DLD1 (cell line): ENCODE data around the gene LCN6.

ENCODE experiments used
- in situ Hi-C: cut with HindIII; loops from 2 replicates; pipeline ENCODE4 v1.10.0; 2017; ENCODE audit warnings: low sequenced_read_pairs

The LCN6 gene

DNA sequence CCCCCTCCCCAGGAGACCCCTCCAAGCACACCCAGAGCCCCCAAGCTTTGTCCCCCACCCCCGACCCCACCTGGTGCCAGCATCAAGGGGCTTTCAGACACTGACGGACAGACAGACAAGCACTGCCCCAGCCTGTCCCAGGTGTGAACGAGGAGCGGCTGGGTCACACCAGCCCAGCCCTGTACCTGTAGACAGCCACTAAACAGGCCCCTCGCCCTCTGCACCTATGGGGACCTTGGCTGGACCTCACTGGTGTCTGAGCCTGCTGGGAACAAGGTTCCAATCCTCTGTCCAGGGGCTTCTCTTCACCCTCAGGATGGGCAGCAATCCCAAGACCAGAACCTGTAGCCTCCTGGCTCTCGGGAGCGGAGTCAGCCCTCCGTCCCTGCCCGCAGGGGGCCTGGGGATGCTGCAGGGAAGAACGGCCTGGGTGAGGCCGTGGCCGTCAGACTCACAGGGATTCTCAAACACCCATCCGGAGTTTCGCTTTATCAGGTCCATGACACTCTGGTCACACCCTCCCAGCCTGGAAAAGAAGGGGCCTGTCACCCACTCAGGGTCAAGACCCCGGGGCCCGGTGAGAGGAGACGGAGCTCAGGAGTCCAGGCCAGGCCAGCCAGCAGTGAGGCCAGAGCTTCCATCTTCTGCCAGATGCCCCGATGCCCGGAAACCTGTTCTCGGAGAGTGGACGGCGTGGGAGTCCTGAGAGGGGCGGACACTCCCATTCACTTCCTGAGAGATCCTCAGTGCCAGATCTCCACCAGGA, 2.8 kb downstream of the LCN6 start:
- in situ Hi-C loops: no loop called here

DNA sequence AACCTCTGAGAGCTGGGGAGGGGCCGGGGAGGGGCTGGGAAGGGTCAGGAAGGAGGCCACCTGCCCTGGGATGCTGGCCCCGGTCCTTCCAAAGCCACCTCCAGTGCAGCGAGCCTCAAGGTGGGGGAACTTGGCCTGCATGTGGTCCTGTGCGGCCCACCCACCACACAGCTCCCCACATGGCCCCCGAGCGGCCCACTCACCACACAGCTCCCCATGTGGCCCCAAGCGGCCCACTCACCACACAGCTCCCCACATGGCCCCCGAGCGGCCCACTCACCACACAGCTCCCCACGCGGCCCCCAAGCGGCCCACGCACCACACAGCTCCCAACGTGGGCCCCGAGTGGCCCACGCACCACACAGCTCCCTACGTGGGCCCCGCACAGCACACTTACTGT, 3.6 kb downstream of the LCN6 start:
- in situ Hi-C loops: no loop called here

DNA sequence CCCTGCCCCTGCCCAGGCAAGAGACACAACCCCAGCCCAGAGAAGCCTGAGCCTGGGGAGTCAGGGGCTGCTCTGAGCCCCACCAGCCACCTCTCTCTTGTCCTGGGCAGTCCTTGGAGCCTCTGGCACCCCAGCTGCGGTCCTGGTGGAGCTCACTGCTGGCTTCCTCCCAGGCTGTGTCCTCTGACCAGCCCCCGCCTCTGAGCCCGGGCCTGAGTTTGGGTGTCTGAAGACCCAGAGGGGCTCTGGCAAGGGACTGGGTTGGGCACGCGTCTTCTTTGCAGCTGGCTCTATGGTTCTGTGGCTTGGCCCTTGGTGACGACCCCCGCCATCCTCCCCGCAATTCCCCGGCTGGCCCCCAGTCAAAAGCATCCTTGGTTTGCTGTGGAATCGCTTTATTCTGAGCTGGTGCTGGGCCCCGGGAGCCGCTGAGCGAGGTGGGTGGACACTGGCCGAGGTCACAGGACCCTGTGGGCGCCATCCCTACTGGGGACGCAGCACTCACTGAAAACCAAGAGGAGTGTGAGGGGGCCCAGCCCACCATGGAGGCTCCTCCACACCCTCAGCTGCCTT, 4.6 kb downstream of the LCN6 start:
- in situ Hi-C loops: no loop called here

DNA sequence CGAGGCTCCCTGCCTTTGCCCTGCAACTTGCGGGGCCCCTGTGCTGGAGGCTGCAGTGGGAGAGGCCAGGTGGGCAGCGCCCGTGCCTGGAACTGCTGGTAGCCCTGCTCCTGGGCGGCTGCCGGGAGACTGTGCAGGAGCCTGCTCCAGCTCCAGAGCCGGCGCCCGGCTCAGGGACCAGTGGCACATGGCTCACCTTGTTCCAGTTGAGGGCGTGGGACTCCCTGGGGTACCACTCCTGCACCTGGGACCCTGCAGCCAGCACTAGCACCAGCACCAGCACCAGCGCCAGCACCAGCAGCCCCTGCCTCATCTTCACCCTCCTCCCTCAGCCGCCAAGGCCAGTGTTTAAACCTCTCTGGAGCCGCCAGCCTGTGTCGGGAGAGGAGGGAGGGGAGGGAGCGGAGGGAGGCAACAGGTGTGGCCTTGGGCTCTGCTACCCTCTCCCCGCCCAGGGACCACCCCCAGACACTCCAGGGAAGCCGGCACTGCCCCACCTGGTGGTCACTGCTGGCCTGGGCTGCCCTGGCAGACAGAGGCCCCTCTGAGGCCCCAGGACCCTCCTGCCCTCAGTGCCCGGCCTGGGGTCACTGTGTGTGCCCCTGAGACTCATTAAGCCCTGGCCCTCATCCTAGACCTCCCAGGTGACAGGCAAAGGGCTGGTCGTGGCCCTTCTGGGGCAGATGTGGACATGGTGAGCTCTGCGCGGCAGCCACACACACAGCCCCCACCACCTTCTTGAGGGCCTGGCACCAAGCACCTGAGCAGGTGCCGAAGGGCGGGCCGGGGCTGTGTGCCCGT, 5.5 kb downstream of the LCN6 start, which contains the start of gene LCN10:
TSS of gene LCN10 (minus strand) at position 350 of the 801 bp plus-strand sequence. CDS start at position 313, 37 bp downstream.
- in situ Hi-C loops: no loop called here

DNA sequence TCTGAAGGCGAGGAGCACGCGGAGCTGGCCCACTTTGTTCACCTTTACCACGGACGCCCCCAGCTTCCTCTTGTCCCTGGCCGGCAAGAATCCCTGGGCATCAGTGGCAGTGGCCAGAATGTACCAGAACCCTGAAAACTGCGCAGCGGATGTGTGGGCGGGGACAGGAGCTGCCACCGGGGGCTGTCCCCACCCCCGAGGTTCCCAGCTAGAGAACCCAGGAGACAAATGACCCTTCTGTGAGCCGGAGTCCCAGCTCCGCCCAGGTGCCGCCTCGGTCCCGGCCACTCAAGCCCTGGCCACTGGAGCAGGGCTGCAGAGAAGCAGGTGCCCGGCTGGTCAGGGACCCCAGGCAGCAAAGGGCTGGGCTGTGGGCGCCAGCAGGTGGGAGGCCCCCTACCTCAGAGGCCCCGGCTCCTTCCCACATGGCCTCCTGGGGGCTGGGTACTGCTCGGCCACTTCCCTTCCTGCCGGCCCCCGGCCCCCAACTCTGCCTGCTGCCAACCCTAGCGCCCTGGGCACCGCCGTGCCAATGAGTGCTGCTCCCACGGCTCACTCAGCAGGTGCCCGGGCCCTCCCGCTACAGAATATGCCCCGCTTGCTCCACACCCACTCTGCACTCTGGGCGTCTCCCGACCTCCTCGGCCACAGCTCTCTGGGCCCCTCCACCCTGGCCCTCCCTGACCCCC, 6.3 kb downstream of the LCN6 start:
- in situ Hi-C loops: no loop called here

DNA sequence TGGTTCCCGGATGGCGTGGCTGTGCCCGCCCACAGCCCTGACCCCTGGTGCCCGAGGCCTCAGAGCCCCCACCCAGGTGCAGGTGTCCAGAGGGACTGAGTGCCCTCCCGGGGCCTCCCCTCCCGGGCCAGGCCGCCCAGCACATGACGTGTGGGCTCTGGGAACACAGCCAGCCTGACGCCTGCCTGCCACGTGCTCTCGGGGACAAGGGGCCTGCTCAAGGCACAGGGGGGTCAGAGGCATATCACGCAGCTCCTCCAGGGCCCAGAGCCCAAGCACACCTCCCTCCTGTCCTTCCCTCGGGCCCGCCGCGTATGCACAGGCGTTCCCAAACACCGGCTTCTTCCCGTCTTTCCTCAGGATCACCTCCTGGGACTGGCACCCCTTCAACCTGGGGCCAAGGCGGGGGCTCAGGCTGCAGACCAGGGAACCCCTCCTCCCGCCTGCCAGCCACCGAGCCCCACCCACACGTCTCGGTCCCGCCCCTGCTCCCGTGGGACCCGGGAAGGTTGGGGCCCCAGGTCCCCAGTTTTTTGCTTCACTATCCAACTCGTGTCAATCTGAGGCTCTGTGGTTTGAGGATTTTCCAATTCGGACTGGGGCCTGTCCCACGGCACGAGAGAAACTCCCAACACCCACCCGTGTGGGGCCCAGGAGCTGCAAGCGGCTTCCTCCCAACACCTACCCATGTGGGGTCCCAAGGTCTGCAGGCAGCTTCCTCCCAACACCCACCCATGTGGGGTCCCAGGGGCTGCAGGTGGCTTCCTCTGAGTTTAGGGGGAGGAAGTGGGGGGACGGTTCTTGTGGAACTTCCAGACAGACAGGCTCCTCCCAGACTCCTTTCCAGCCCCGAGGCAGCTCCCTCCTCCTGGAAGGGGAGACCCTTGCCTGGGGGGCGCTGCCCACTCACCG, 7.1 kb downstream of the LCN6 start:
- in situ Hi-C loops: no loop called here

DNA sequence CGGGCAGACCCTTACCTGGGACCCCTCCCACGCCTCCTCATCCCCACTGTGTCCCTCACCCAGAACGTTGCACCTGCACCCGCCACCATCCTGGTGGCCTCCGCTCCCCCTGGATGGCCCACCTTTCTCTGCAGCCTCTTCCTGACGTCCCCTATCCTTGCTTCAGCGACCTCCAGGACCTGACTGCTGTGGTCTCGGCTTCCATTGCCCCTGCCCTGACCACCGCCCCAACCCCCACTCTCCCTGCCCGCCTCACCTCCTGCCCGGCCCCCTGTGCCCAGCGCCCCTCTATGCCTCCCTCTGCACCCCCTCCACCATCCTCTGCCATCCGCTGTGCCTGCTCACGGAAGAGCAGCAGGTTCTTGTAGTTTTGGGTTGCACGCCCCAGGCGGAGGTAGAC, 7.8 kb downstream of the LCN6 start:
- in situ Hi-C loops: no loop called here

DNA sequence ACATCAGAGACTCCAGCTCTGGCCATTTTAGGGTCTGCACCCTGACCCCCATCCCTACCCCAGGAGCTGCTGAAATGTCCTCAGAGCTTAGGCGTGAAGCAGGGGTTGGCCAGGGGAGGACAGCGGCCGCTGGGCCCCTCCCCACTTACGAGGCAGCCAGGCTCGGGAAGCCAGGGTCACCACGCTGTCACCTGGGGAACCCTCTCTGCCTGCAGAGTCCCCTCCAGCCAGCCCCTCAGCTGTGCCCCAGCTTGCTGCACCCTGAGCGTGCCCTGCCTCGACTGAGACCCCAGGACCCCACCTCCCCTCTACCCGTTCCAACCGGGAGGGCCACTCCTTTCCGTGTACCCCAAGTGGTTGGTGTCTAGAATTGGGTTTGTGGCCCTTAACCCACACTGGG, 8.3 kb downstream of the LCN6 start:
- in situ Hi-C loops: no loop called here

DNA sequence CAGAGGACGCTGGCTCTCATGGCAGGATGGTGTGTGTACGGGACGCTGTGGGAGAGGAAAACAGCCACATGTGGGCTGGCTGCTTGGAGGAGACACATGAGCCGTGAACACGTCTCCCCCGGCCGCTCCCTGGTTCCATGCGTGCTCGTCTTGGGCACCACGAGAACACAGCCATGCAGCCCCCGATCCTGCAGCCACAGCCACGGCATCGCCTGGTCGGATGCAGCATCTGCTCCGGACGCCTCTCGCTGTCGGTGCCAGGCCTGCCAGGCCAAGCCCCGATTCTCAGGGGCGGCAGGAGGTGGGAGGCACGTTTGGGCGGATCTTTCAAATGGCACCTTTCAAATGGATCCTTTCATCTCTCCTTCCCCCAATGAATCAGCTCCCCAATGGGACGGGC, 8.8 kb downstream of the LCN6 start:
- in situ Hi-C loops: no loop called here

DNA sequence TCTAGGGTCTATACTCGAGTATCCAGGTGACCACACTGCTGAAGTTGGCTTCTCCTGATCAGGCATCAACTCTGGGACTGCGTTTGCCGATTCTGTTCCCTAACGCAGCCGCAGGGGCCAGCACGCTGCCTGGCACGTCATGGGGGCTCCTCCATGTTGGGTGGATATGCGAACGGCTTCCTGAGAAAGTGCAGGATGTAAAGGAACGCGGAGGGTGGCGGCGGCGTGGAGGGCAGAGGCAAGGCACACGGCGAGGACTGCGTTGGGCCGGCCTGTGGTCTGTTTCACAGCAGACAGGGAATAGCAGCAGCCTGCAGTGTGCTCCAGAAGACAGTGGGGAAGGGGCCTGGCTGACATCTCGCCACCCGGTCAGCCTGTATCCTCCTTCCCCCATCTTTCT, 9.4 kb downstream of the LCN6 start:
- in situ Hi-C loops: no loop called here

DNA sequence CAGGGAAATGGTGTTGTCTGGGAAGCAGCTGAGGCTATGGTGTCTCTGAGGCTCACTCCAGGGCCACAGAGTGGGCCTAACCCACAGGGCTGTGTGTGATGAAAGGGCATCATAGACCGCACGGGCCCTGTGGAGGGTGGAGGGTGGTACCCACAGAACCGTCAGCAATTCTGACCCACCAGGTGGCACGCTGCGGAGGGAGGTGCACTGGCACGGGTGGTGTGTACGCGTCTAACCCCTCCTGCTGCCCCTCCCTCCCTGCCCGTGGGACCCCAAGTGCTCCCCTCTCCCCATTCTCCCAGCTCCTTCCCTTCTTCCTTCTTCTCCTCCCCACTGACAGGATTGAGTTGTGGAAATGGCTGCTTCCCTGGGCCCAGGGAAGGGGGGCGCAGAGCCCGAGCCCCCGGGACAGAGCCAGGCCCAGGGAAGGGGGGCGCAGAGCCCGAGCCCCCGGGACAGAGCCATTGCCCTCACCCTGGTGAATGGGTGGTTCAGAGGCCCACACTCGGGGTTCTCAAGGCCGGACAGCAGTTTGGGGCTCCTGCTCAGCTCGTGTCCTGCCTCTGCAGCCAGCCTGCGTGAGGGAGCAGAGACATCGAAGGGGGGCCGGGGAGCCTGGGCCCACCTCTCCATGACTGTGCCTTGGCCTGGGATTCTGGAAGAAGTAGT, 12.4 kb downstream of the LCN6 start:
- in situ Hi-C loops: no loop called here

DNA sequence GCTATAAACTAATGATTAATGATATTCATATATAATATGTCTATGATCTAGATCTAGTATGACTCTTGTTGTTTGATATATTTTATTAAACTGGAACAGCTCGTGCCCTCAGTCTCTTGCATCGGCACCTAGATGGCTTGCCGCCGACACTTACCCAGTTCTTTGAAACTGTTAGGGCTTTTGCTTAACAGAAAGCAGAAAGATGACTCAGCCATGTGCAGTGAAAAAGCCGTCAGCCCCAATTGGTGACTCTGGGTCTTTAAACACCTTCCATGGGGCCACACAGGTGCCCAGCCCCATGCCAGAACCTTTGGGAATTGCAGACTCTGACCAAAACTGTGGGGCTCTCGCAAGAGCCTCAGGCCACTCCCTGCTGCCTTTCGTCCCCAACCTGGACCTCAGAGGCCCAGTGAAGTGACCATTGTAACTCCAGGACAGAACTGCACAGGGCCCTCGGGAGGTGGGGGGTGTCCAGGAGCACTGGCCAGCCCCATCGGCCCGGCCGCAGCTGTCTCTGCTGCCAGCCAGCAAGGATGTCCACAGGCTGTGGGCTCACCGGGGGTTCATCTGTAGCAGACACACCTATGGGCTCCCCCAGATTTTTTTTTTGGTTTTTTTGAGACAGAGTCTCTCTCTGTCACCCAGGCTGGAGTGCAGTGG, 13.4 kb downstream of the LCN6 start:
- in situ Hi-C loops: no loop called here

DNA sequence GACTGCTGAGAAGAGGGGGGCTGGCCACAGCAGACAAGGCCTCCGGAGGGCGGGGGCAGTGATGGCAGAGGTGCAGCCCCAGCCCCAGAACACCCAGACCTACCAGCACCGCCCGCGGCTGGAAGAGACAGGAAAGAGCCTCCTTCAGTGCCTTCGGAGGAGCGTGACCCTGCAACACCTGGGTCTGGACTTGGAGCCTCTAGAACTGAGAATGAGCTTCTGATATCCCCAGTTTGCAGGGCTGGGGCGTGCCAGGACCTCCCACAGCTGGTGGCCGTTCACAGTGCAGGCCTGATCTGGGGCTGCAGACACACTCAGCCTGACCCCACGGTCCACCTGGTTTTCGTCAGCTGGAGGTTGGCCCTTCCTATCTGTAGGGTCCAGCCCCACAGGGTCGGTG, 14.7 kb downstream of the LCN6 start:
- in situ Hi-C loops: no loop called here

DNA sequence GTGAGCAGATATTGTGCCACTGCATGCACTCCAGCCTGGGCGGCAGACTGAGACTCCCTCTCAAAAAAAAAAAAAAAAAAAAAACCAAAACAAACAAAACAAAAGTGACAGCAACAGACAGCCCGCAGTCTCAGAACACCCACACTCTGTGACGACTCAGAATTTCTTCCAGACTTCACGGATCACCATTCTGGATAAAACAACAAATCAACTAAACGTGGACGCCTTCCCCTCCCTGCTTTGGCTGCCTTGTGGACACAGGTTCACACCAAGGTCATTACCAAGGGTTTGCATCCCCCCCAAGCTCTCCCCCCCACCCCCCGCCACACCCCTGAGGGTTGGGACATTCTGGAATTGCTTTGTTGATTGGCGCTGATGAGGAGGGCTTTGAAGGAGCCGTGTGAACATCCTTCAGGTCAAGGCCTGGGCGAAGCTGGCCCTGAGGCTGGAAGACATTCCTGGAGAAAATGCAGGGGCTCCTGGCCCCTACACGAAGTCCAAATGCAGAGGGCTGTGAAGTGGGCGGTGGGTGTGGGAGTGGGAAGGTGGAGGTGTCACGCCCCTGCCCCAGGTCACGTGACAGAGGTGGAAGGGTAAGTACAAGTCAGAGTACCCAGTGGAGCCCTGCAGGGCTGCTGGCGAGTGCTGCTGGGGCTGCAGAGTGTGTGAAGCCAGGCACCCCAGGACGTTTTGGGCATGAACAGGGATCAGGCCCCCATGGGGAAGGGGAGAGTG, 15.7 kb downstream of the LCN6 start:
- in situ Hi-C loops: no loop called here

DNA sequence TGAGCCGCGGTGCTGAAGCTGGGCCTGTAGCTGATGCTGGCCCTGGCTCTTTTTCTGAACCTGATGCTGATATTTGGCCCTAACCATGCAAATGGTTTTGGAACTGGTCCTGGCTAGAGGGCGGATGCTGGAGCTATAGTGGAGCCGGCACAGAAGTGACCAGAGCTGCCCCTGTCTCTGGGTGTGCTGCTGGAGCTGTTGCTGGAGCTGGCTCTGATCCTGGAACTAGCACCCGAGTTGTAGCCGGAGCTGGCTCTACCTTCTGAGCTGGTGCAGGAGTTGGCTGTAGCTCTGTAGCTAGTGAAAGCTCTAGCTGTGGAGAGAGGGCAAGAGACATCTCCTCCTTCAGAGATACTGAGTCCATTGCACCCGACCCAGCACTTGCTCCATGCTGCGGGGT, 18.4 kb downstream of the LCN6 start:
- in situ Hi-C loops: no loop called here

DNA sequence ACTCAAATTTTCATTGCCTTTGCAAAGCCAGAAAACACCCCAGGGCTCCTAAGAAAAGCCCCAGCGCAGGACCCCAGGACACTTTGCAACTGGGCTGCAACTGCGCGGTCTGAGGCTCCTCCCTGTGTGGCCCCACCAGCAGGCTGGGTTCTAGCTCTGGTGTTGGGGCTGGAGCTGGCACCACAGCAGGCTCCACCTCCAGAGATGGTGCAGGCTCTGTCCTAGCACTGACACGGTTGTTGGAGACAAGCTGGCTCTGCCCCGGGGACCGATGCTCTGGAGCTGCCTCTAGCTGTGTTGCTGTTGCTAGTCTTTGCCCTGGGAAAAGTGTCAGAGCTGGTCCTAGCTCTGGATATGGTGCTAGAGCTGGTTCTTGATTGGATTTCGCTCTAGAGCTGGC, 19.2 kb downstream of the LCN6 start:
- in situ Hi-C loops: no loop called here

DNA sequence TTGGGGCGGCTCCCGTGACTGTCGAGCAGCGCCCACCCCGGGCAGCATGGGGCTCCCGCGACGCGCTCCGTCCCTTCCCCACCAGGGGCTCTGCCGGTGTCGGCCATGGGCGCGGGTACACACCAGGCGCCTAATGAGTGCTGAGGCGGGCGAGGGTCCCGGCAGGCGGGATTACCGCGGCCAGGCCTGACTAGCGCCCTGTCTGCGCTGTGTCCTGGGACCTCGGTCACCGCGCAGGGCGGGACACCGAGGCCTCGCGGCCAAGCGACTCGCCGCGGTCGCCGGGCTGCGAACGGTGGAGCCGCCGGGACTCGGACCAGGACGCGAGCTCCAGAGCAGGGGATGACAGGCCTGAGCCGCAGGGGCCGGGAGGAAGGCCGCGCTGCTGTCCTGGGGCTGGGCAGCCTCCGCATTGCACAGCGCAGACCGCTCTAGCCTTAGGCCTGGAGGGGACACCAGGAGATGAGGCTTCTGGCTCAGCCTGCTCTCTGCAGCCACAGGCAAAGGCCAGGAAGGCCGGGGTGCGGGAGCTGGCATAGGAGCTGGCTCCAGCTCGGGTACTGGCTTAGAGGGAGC, 19.7 kb downstream of the LCN6 start:
- in situ Hi-C loops: no loop called here

DNA sequence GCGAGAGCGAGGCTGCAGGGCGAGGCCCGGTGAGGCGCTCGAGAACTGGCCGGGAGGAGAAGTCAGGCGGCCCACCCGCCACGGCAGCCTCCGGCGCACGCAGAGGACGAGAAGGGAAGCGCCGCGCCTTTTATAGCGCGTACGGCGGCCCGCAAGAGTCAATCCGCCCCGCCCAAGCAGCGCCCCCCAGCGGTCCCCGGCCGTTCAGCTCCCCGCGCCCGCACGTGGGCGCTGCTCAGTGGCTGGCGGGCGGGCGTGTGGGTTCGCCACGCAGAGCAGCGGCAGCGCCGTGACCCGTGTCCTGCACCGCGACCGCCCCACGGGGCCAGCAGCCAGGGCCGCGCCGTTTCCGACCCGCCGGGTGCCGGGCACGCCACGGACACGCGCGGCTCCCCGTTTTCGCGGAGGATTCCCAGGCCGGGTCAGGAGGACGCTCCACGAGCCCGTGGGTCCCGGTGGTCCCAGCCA, 20.2 kb downstream of the LCN6 start:
- in situ Hi-C loops: no loop called here
